Prostate gland (tissue), 2 donors: ENCODE measurements around the gene FRMD4A. TPM values are rescaled to one million over a fixed set of nuclear protein-coding genes. Genes with fewer than 3 reads are reported as not detected.

Experiments used
- DNase-seq: peaks from one replicate; pipeline ENCODE4 v3.0.0-alpha.2; 2019; ENCODE audit warnings: low spot score
- H3K27ac ChIP-seq, 2 donors: fragments of 200-600 bp; sonication (generic); 2 replicates each; pipeline ENCODE4 v1.5.1; 2017 to 2019
- H3K27me3 ChIP-seq: fragments of 200-600 bp; sonication (generic); replicated peaks from 2 replicates; pipeline ENCODE4 v1.5.1; 2019; ENCODE audit not compliant: insufficient read depth
- H3K36me3 ChIP-seq, 2 donors: fragments of 200-600 bp; sonication (generic); 1 replicate in 1 of 2; 2 replicates in 1 of 2; pipeline versions ENCODE4 v1.5.1 to v1.8.1; 2017 to 2019
- H3K4me1 ChIP-seq: fragments of 200-600 bp; sonication (generic); replicated peaks from 2 replicates; pipeline ENCODE4 v1.5.1; 2019
- H3K4me3 ChIP-seq, 2 donors: fragments of 200-600 bp; sonication (generic); 2 replicates each; pipeline ENCODE4 v1.5.1; 2017 to 2019
- H3K9me3 ChIP-seq: fragments of 200-600 bp; sonication (generic); 2 replicates; pipeline ENCODE4 v1.5.1; 2017
- POLR2A ChIP-seq: fragments of 450-650 bp; IDR thresholded peaks from one replicate; pipeline ENCODE4 v1.6.1; 2016; ENCODE audit warnings: antibody characterized with exemption, mild to moderate bottlenecking
- POLR2AphosphoS5 ChIP-seq: sonication (generic); formaldehyde crosslinking; IDR thresholded peaks from one replicate; pipeline ENCODE4 v1.6.1; 2017; ENCODE audit warnings: antibody characterized with exemption
- WGBS: methylation state at CpG from one replicate; pipeline ENCODE4 v1.1.5; 2018; 5-methylcytosine and 5-hydroxymethylcytosine counted together
- intact Hi-C: fragments of 100-400 bp; cut with DNase I; formaldehyde crosslinking; loops from one replicate; pipeline ENCODE4 v1.14.2; 2022
- total RNA-seq, 2 donors: library from RNA; depleted of rRNA; stranded (reverse); fragments of >200 nt; gene quantifications; one replicate each; pipeline ENCODE4 v1.1.0, GENCODE V29; 2016
- TF ChIP-seq, protein P1 (sequence below), 4 experiments: fragments of 200-600 bp in 2 of 4; fragments of 450-650 bp in 2 of 4; sonication (generic) in 2 of 4; IDR thresholded peaks; 1 replicate in 3 of 4; 2 replicates in 1 of 4; pipeline ENCODE4 v1.5.1; 2016 to 2019; ENCODE audit warnings: antibody characterized with exemption in 4 of 4, mild to moderate bottlenecking in 2 of 4, moderate library complexity in 2 of 4

FRMD4A gene
- total RNA-seq, 2 donors from 2014 or later: 38.0 to 53.2 TPM

DNA sequence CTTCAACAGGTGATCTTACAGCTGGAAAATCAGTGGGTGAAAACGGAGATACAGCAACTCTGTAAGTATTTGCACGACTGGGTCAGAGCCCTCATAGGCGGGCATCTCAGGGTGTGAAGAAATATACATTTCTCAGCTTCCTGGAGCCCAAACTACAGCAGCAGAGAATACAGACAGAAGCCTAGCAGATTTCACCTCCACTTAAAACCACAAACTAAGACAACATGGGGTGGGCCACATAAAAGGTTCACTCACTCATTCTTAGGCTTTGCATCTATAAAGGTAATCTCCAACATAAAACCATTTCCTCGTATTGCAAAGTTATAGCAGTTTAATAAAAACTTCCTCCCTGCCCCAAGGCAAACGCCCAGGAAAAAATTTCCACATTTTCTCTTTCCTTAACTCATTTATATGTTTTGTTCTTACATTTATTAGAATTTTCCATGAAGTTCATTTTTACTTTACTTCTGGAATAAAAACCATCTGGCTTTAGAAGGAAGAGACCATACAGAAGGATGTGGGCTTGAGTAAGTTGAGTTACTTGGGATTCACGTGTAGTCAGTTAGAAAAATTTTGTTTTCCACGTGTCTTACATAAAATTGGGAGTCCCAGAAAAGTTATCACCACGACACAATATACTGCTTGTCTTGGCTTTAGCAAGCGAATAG is 327.1 kb downstream of the FRMD4A start:
- intact Hi-C loops: no loop called here
- no peak overlapping the region for H3K27ac ChIP-seq
- no peaks in the 10 kb centered on the region for H3K27me3 ChIP-seq
- 76% methylated on average over 9 of the region's 9 CpGs for WGBS
- TF ChIP-seq POLR2AphosphoS5: no peak
- no peak for TF ChIP-seq POLR2A
- TF ChIP-seq, protein P1, sequence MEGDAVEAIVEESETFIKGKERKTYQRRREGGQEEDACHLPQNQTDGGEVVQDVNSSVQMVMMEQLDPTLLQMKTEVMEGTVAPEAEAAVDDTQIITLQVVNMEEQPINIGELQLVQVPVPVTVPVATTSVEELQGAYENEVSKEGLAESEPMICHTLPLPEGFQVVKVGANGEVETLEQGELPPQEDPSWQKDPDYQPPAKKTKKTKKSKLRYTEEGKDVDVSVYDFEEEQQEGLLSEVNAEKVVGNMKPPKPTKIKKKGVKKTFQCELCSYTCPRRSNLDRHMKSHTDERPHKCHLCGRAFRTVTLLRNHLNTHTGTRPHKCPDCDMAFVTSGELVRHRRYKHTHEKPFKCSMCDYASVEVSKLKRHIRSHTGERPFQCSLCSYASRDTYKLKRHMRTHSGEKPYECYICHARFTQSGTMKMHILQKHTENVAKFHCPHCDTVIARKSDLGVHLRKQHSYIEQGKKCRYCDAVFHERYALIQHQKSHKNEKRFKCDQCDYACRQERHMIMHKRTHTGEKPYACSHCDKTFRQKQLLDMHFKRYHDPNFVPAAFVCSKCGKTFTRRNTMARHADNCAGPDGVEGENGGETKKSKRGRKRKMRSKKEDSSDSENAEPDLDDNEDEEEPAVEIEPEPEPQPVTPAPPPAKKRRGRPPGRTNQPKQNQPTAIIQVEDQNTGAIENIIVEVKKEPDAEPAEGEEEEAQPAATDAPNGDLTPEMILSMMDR (IDR thresholded peaks at IDR 0.05): no peak
- H3K36me3 ChIP-seq: no peaks in the 10 kb centered on the region
- no peaks in the 10 kb centered on the region for H3K4me1 ChIP-seq
- DNase-seq: no peak
- no peaks in the 10 kb centered on the region for H3K9me3 ChIP-seq
- H3K4me3 ChIP-seq: no peak overlapping the region

DNA sequence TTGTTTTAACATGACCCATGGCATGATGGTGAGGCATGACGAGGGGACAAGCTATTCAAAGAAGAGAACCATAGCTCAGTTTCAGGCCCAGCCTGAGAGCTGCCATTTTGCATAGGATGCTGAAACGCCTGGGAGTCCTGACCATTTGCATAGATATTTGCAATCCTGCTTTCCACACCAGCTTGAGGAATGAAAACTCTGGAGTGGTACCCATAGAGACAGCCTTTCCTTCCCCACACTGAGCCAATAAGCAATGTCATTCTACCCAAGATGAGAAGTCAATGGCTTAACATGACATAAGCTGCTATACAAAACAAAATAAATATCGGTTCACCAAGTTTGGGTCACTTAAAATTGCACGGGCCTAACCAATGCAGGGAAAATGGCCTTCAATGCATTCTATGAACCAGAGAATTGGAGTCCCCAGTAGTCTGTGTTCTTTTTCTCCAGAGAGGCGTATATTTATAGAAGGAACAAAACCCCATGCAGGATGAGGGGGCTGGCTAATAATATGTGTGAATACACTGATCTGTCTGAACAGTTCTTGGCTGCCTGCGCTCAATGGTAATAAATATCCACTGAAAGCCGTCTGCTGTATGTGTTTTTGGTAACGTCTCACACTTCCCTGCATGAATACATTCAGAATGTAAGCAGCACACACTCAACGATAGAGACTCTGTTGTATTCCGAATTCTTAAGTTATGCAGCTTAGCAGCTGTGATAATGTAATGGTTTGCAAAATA is 329.3 kb downstream of the FRMD4A start:
- intact Hi-C loops: no loop called here
- Histone ChIP-seq H3K27me3 (no peaks in the 10 kb centered on the region), H3K27ac (no peak overlapping the region), H3K4me1 (no peaks in the 10 kb centered on the region), H3K4me3 (no peak overlapping the region), H3K36me3 (no peaks in the 10 kb centered on the region), H3K9me3 (no peaks in the 10 kb centered on the region)
- WGBS: 76% methylated on average over 10 of the region's 10 CpGs
- TF ChIP-seq POLR2AphosphoS5: no peak
- DNase-seq: no peak

DNA sequence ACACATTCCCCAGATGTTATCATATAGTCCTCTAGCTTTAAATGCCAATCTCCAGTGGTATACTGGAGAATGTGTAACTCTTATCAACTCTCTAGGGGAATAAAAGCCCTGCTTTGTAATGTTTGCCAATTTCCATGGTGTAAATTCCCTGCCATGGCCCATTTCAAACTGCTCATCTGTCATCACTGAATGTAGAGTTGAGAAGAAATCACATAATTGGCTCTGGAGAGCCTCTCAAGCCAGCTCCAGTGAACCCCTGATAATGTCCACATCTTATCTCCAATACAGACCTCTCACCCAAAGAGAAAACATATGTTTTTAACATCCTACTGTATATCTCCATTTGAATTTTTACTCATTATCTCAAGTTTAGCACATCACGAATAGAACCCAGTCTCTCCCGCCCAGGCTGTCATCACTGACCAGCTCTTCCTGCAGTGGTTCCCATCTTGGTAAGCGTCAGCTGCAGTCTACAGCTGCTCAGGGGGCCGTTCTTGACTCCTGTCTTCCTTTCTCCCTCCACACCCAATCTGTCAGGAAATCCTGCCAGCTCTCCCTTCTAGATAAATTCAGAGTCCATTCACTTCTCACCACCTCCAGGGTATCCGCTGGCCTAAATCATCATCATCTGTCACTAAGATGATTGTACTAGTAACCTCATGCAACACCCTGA is 332.4 kb downstream of the FRMD4A start:
- H3K36me3 ChIP-seq: no peaks in the 10 kb centered on the region
- TF ChIP-seq POLR2A (no peak), POLR2AphosphoS5 (no peak)
- TF ChIP-seq, protein P1 (IDR thresholded peaks at IDR 0.05): no peak
- DNase-seq: no peak
- H3K4me1 ChIP-seq: no peaks in the 10 kb centered on the region
- no peak overlapping the region for H3K4me3 ChIP-seq
- no peaks in the 10 kb centered on the region for H3K27me3 ChIP-seq
- H3K9me3 ChIP-seq: no peaks in the 10 kb centered on the region
- H3K27ac ChIP-seq: no peak overlapping the region
- WGBS: 81% methylated on average over 5 of the region's 5 CpGs
- intact Hi-C loops: no loop called here

DNA sequence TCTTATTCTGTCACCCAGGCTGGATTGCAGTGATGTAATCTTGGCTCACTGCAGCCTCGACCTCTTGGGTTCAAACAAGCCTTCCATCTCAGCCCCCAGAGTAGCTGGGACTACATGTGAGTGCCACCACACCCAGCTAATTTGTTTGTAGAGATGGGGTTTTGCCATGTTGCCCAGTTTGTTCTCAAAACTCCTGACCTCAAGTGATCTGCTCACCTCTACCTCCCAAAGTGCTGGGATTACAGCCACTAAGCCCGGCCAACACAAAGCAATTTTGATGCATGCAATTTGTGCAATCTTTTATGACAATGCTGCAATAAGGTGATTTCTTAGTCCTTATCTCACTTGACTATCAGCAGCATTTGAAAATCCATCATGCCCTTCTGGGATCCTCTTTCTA is 333.1 kb downstream of the FRMD4A start:
- WGBS: 88% methylated on average over 2 of the region's 2 CpGs
- intact Hi-C loops: no loop called here
- H3K27ac ChIP-seq: no peak overlapping the region

DNA sequence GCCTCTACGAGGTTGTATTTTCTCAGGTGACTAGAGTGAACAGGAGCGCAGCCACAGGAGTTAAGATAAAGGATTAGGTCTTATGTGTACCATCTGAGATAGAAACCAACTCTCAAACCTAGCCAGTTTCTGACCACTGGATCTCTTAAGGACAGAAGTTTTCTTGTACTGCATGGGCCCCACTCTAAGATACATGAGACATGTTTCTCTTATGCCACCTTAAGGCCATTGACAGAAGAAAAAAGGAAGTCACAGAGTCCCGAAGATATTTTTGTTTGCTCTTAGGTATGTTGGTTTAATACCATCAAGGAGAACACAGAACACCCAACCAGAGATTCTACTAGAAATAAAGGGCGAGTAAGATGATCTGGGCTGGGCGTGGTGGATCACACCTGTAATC is 335.8 kb downstream of the FRMD4A start:
- H3K27me3 ChIP-seq: no peaks in the 10 kb centered on the region
- intact Hi-C loops: no loop called here
- H3K9me3 ChIP-seq: no peaks in the 10 kb centered on the region
- H3K4me1 ChIP-seq: peaks cover 18% of the 10 kb centered on the region
- no peak overlapping the region for H3K27ac ChIP-seq
- no peak overlapping the region for H3K4me3 ChIP-seq
- H3K36me3 ChIP-seq: no peaks in the 10 kb centered on the region
- TF ChIP-seq POLR2AphosphoS5: no peak
- TF ChIP-seq, protein P1 (IDR thresholded peaks at IDR 0.05): no peak
- TF ChIP-seq POLR2A: no peak
- WGBS: 66% methylated on average over 5 of the region's 5 CpGs
- DNase-seq: no peak

More for the DNA sequence above, 333.1 kb downstream of the FRMD4A start:
- Histone ChIP-seq H3K4me1 (no peaks in the 10 kb centered on the region), H3K4me3 (no peak overlapping the region), H3K27me3 (no peaks in the 10 kb centered on the region), H3K36me3 (no peaks in the 10 kb centered on the region), H3K9me3 (no peaks in the 10 kb centered on the region)
- no peak for DNase-seq
- TF ChIP-seq, protein P1 (IDR thresholded peaks at IDR 0.05): no peak
- TF ChIP-seq POLR2AphosphoS5: no peak
- no peak for TF ChIP-seq POLR2A
